SK-N-MC (cell line): ENCODE results near the gene NME4.

Experiments
- EZH2 ChIP-seq: fragments of 200-600 bp; sonication (generic); IDR thresholded peaks from one replicate; pipeline ENCODE4 v1.6.1; 2017; ENCODE audit warnings: antibody characterized with exemption
- FOXP2 ChIP-seq: optimal IDR thresholded peaks from 2 replicates; pipeline ENCODE3; 2011; ENCODE audit warnings: mild to moderate bottlenecking, moderate library complexity; ENCODE audit not compliant: insufficient read depth; ENCODE audit errors: extremely low read length, control extremely low read depth
- POLR2AphosphoS5 ChIP-seq: IDR thresholded peaks from 2 replicates; pipeline ENCODE4 v1.6.1; 2012; ENCODE audit warnings: mild to moderate bottlenecking, low read depth, low read length, borderline replicate concordance

DNA sequence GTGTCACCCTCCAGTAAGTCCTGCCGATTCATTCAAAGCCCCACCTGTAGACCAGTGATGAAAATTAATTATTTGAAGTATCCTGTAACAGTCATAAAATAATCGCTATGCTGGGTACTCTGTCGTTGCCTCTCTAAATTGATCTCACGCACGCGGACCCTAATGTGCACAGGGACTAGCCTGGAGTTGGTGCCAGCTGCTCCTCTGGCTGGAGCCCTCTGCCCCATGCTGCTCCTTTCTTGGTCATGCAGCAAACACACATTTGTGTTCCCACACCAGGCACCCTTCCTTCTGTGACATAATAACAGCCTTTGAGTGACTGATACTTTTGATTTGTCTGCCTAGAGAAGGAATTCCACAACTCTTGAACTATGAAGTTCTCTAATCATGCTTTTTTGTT lies 44.4 kb downstream of the NME4 start:
- TF ChIP-seq EZH2 (no peak), POLR2AphosphoS5 (no peak), FOXP2 (no peak)
